ENCODE measurements around the gene DUSP19. TPM values are rescaled to one million over a fixed set of nuclear protein-coding genes. Genes with fewer than 3 reads are reported as not detected.

The DUSP19 gene
- total and polyA plus RNA-seq, 10 of the 15 experiments (the other 5 are each of a cell fraction or from before 2014, with no cell fraction given), result 0.16 to 1.7 (median 0.57) TPM

DNA sequence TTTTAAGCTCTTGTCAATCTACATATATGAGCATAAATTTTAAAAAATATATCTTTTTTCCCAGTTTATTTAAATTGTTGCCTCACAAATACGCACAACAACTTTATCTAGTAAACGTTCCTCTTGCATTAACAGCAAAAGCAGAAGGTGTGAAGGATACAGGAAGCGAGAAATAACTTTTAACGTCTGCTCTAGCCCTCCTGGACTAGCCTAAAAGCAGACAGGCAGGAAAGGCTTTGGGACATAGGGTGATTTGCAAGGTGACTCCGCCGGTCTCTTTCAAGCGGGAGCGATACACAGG is 434 bp upstream of the DUSP19 start:
- H3K4me1 ChIP-seq (ENCODE audit: control insufficient read depth, insufficient read depth, low read length), result no peaks in the 10 kb centered on the region
- intact Hi-C loops (cut with micrococcal nuclease; ENCODE audit: unreplicated experiment) (no loop called here), in situ Hi-C loops (cut with MboI) (no loop called here)
- no peaks in the 10 kb centered on the region for H3K79me2 ChIP-seq (ENCODE audit: control insufficient read depth, insufficient read depth, low read length)
- peak overlapping the region; percentile 87 for H2AFZ ChIP-seq (ENCODE audit: control insufficient read depth, low read depth, low read length)
- ChIA-PET RAD21 (ENCODE audit: unreplicated experiment) (no interaction called here), CTCF (interaction anchor here (1.2 to 1.6 kb wide), 5 partner anchors 11 to 39 kb away, joined by 3 to 6 read pairs (median 5); no protein-coding TSS in a partner anchor), POLR2A (interaction anchor here (1.7 kb wide), 1 partner anchor 47 kb away, joined by 4 read pairs; no protein-coding TSS in a partner anchor), SMC1A (ENCODE audit: uncharacterized antibody, unreplicated experiment) (interaction anchor here (1.2 to 2.6 kb wide), 4 partner anchors 11 to 49 kb away, joined by 4 to 11 read pairs (median 5); no protein-coding TSS in a partner anchor)
- no peak overlapping the region for H3K27ac ChIP-seq (ENCODE audit: control insufficient read depth, insufficient read depth)
- H3K4me2 ChIP-seq (ENCODE audit: control insufficient read depth, insufficient read depth), result peak overlapping the region; percentile 86
- TF ChIP-seq NFXL1 (IDR thresholded peaks at IDR 0.05; ENCODE audit: borderline replicate concordance) (no peak), EP300 (IDR thresholded peaks at IDR 0.05; ENCODE audit: borderline replicate concordance in 1 of 2, control insufficient read depth in 1 of 2, low read depth in 2 of 2, low read length in 2 of 2) (0 out of 4 replicates have a peak, but pooled peaks of 1 of the 2 experiments have one; percentile 5), ZSCAN29 (IDR thresholded peaks at IDR 0.05) (no peak)
- TF ChIP-seq, protein P1, sequence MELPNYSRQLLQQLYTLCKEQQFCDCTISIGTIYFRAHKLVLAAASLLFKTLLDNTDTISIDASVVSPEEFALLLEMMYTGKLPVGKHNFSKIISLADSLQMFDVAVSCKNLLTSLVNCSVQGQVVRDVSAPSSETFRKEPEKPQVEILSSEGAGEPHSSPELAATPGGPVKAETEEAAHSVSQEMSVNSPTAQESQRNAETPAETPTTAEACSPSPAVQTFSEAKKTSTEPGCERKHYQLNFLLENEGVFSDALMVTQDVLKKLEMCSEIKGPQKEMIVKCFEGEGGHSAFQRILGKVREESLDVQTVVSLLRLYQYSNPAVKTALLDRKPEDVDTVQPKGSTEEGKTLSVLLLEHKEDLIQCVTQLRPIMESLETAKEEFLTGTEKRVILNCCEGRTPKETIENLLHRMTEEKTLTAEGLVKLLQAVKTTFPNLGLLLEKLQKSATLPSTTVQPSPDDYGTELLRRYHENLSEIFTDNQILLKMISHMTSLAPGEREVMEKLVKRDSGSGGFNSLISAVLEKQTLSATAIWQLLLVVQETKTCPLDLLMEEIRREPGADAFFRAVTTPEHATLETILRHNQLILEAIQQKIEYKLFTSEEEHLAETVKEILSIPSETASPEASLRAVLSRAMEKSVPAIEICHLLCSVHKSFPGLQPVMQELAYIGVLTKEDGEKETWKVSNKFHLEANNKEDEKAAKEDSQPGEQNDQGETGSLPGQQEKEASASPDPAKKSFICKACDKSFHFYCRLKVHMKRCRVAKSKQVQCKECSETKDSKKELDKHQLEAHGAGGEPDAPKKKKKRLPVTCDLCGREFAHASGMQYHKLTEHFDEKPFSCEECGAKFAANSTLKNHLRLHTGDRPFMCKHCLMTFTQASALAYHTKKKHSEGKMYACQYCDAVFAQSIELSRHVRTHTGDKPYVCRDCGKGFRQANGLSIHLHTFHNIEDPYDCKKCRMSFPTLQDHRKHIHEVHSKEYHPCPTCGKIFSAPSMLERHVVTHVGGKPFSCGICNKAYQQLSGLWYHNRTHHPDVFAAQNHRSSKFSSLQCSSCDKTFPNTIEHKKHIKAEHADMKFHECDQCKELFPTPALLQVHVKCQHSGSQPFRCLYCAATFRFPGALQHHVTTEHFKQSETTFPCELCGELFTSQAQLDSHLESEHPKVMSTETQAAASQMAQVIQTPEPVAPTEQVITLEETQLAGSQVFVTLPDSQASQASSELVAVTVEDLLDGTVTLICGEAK (IDR thresholded peaks at IDR 0.05; ENCODE audit: borderline replicate concordance), result peak; percentile 18; the same call in 1 of the 2 replicates
- ATAC-seq (no peak), FAIRE-seq (no peak), DNase-seq (ENCODE audit: low read depth, low spot score) (no peak)
- WGBS (ENCODE audit: insufficient coverage, insufficient replicate concordance, low lambda C conversion rate, missing lambda C conversion rate), result 2% methylated on average over 8 of the region's 8 CpGs
- no peaks in the 10 kb centered on the region for H3K36me3 ChIP-seq (ENCODE audit: control insufficient read depth in 2 of 2, insufficient read depth in 2 of 2, low read length in 1 of 2)
- peak overlapping the region; percentile 82 for H3K4me3 ChIP-seq
- H3K9me3 ChIP-seq (replicated peaks; ENCODE audit: control insufficient read depth, insufficient read depth, low read length), result no peaks in the 10 kb centered on the region
- peak overlapping the region; percentile 57 for H3K9ac ChIP-seq (ENCODE audit: control insufficient read depth, insufficient read depth, low read length)
- BruUV-seq (replicated peaks), result no TSS peak
- no peaks in the 10 kb centered on the region; a peak in 1 of 4 replicates for H3K27me3 ChIP-seq (replicated peaks in 1 of 2; ENCODE audit: control insufficient read depth in 2 of 2, insufficient read depth in 2 of 2, low read length in 1 of 2)
- no peaks in the 10 kb centered on the region for H4K20me1 ChIP-seq (ENCODE audit: control insufficient read depth, insufficient read depth)
